ENCODE data around the gene NFAM1.

DNA sequence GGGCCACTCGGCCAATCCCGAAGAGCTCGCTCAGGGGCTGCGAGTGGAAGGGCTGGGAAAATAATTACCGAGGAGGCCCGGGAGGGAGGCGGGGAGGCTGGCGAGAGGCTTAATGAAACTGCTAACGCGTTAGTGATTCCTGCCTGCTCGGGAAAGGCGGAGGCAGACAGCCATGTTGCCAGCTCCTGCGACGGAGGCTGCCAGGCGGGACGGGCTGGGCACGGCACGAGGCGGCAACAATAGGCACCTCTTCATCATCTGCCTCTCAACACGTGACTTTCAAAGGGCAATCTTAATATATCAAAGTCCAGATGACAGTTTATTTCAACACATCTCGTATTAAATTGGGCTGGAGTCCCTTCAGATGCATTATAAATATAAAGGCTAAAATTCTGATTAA lies 93.7 kb downstream of the NFAM1 start:
- TF ChIP-seq, protein P1, sequence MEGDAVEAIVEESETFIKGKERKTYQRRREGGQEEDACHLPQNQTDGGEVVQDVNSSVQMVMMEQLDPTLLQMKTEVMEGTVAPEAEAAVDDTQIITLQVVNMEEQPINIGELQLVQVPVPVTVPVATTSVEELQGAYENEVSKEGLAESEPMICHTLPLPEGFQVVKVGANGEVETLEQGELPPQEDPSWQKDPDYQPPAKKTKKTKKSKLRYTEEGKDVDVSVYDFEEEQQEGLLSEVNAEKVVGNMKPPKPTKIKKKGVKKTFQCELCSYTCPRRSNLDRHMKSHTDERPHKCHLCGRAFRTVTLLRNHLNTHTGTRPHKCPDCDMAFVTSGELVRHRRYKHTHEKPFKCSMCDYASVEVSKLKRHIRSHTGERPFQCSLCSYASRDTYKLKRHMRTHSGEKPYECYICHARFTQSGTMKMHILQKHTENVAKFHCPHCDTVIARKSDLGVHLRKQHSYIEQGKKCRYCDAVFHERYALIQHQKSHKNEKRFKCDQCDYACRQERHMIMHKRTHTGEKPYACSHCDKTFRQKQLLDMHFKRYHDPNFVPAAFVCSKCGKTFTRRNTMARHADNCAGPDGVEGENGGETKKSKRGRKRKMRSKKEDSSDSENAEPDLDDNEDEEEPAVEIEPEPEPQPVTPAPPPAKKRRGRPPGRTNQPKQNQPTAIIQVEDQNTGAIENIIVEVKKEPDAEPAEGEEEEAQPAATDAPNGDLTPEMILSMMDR (conservative IDR thresholded peaks at IDR 0.05; ENCODE audit: low read length): no peak
- TF ChIP-seq EZH2phosphoT487 (IDR thresholded peaks at IDR 0.05; ENCODE audit: borderline replicate concordance): no peak

Measured in Loucy (cell line).